Measurements from ENCODE around the gene AGBL1.

DNA sequence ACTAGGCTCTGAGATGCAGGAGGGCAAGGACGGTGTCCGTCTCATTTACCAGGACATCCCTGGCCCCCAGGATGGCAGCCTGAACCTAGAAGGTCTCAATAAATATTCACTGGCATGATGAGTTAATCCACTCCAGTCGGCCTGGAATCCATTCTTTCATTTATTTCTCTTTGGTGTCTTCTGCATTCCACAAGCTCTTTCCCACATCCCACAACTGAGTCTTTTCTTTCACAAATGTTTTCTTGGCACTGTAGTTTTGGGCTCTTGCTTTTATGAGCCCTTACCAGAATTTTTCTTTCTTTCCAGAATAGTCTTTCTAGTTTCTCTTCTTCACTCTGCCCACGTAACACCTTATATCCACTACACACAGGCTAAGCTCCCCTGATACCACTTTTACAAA lies 778.0 kb downstream of the AGBL1 start:
- TF ChIP-seq, protein P1, sequence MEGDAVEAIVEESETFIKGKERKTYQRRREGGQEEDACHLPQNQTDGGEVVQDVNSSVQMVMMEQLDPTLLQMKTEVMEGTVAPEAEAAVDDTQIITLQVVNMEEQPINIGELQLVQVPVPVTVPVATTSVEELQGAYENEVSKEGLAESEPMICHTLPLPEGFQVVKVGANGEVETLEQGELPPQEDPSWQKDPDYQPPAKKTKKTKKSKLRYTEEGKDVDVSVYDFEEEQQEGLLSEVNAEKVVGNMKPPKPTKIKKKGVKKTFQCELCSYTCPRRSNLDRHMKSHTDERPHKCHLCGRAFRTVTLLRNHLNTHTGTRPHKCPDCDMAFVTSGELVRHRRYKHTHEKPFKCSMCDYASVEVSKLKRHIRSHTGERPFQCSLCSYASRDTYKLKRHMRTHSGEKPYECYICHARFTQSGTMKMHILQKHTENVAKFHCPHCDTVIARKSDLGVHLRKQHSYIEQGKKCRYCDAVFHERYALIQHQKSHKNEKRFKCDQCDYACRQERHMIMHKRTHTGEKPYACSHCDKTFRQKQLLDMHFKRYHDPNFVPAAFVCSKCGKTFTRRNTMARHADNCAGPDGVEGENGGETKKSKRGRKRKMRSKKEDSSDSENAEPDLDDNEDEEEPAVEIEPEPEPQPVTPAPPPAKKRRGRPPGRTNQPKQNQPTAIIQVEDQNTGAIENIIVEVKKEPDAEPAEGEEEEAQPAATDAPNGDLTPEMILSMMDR (IDR thresholded peaks at IDR 0.05) = no peak
- TF ChIP-seq POLR2A (IDR thresholded peaks at IDR 0.05) (no peak), POLR2AphosphoS5 (IDR thresholded peaks at IDR 0.05) (no peak)

All from prostate gland (tissue), 2 donors.